H9 (cell line): Measurements from ENCODE around the gene TTC33. TPM values are rescaled to one million over a fixed set of nuclear protein-coding genes. Genes with fewer than 3 reads are reported as not detected.

Experiments
- DNase-seq: peaks from one replicate; pipeline ENCODE4 v3.0.0-alpha.2; 2017
- H2AFZ ChIP-seq: one replicate; pipeline ENCODE4 v1.6.1; 2013; ENCODE audit warnings: mild to moderate bottlenecking, low read length, control low read depth, moderate library complexity
- H2AK5ac ChIP-seq: 2 replicates; pipeline ENCODE4 v1.6.1; 2013; ENCODE audit warnings: low read length, control low read depth, mixed read lengths; ENCODE audit not compliant: insufficient read length
- H2BK120ac ChIP-seq: one replicate; pipeline ENCODE4 v1.6.1; 2013; ENCODE audit warnings: low read depth, mild to moderate bottlenecking, low read length, control low read depth, inconsistent platforms; ENCODE audit not compliant: poor library complexity, severe bottlenecking
- H2BK12ac ChIP-seq: 2 replicates; pipeline ENCODE4 v1.6.1; 2013; ENCODE audit warnings: low read length, control low read depth, mixed read lengths, low read depth; ENCODE audit not compliant: insufficient read length
- H2BK15ac ChIP-seq: 2 replicates; pipeline ENCODE4 v1.6.1; 2013; ENCODE audit warnings: low read depth, low read length, control low read depth
- H2BK20ac ChIP-seq: one replicate; pipeline ENCODE4 v1.6.1; 2013; ENCODE audit warnings: low read depth, mild to moderate bottlenecking, low read length, control low read depth, inconsistent platforms; ENCODE audit not compliant: poor library complexity, severe bottlenecking
- H2BK5ac ChIP-seq: 2 replicates; pipeline ENCODE4 v1.6.1; 2013; ENCODE audit warnings: low read length, control low read depth, mixed read lengths; ENCODE audit not compliant: insufficient read length
- H3K14ac ChIP-seq: 2 replicates; pipeline ENCODE4 v1.6.1; 2013; ENCODE audit warnings: low read length, control low read depth; ENCODE audit not compliant: insufficient read depth
- H3K18ac ChIP-seq: 2 replicates; pipeline ENCODE4 v1.6.1; 2013; ENCODE audit warnings: low read depth, mild to moderate bottlenecking, mixed read lengths, low read length, control low read depth; ENCODE audit not compliant: insufficient read length
- H3K23ac ChIP-seq: 2 replicates; pipeline ENCODE4 v1.6.1; 2013; ENCODE audit warnings: low read length, control low read depth, mixed read lengths, low read depth; ENCODE audit not compliant: insufficient read length
- H3K23me2 ChIP-seq: 2 replicates; pipeline ENCODE4 v1.6.1; 2013; ENCODE audit warnings: low read depth, mild to moderate bottlenecking, mixed read lengths, low read length, control low read depth; ENCODE audit not compliant: insufficient read length, poor library complexity, severe bottlenecking
- H3K27ac ChIP-seq: 2 replicates; pipeline ENCODE4 v1.5.1; 2013; ENCODE audit warnings: low read length, control low read depth, mixed read lengths, low read depth; ENCODE audit not compliant: insufficient read length
- H3K27me3 ChIP-seq: 2 replicates; pipeline ENCODE4 v1.6.1; 2013; ENCODE audit warnings: low read length, control low read depth, inconsistent platforms; ENCODE audit not compliant: insufficient read depth
- H3K4ac ChIP-seq: 2 replicates; pipeline ENCODE4 v1.6.1; 2013; ENCODE audit warnings: low read depth, mild to moderate bottlenecking, control low read depth, inconsistent platforms, low read length, moderate library complexity
- H3K4me1 ChIP-seq: 2 replicates; pipeline ENCODE4 v1.6.1; 2013; ENCODE audit warnings: low read length, control low read depth, inconsistent platforms; ENCODE audit not compliant: insufficient read depth
- H3K4me2 ChIP-seq: 2 replicates; pipeline ENCODE4 v1.6.1; 2013; ENCODE audit warnings: low read length, control low read depth, mixed read lengths; ENCODE audit not compliant: insufficient read length, insufficient read depth
- H3K56ac ChIP-seq: 2 replicates; pipeline ENCODE4 v1.6.1; 2013; ENCODE audit warnings: low read depth, mild to moderate bottlenecking, mixed read lengths, low read length, control low read depth; ENCODE audit not compliant: insufficient read length
- H3K79me1 ChIP-seq: 2 replicates; pipeline ENCODE4 v1.6.1; 2013; ENCODE audit warnings: low read depth, mild to moderate bottlenecking, moderate library complexity, low read length, control low read depth, inconsistent platforms; ENCODE audit not compliant: insufficient read depth, poor library complexity, severe bottlenecking
- H3K79me2 ChIP-seq: 2 replicates; pipeline ENCODE4 v1.6.1; 2013; ENCODE audit warnings: low read length, control low read depth, inconsistent platforms; ENCODE audit not compliant: insufficient read depth
- H3K9ac ChIP-seq: 2 replicates; pipeline ENCODE4 v1.6.1; 2013; ENCODE audit warnings: low read length, control low read depth, mixed read lengths; ENCODE audit not compliant: insufficient read length; ENCODE audit errors: extremely low read depth
- H3K9me3 ChIP-seq: one replicate; pipeline ENCODE4 v1.6.1; 2013; ENCODE audit warnings: low read depth, low read length, inconsistent platforms; ENCODE audit not compliant: control insufficient read depth
- H3T11ph ChIP-seq: one replicate; pipeline ENCODE4 v1.6.1; 2013; ENCODE audit warnings: mild to moderate bottlenecking, low read length, control low read depth, inconsistent platforms
- H4K20me1 ChIP-seq: one replicate; pipeline ENCODE4 v1.6.1; 2013; ENCODE audit not compliant: control insufficient read depth, insufficient read length, insufficient read depth
- H4K5ac ChIP-seq: 2 replicates; pipeline ENCODE4 v1.6.1; 2013; ENCODE audit warnings: low read depth, mild to moderate bottlenecking, mixed read lengths, low read length, control low read depth; ENCODE audit not compliant: insufficient read length
- H4K8ac ChIP-seq: replicated peaks from 2 replicates; pipeline ENCODE4 v1.6.1; 2013; ENCODE audit warnings: low read length, control low read depth, mixed read lengths, low read depth; ENCODE audit not compliant: insufficient read length
- H4K91ac ChIP-seq: 2 replicates; pipeline ENCODE4 v1.6.1; 2013; ENCODE audit warnings: low read depth, mild to moderate bottlenecking, moderate library complexity, mixed read lengths, low read length, control low read depth; ENCODE audit not compliant: insufficient read length
- H3K27ac Mint-ChIP-seq, 3 experiments: 2 replicates in 2 of 3; 3 replicates in 1 of 3; pipeline ENCODE4 v1.8.0; 2020 to 2021; ENCODE audit warnings: mixed read lengths in 3 of 3, mild to moderate bottlenecking in 1 of 3, moderate library complexity in 1 of 3
- H3K27me3 Mint-ChIP-seq: 2 replicates; pipeline ENCODE4 v1.8.0; 2021; ENCODE audit warnings: low read depth, mild to moderate bottlenecking, moderate library complexity, mixed read lengths
- H3K36me3 Mint-ChIP-seq, 3 experiments: 2 replicates in 2 of 3; 3 replicates in 1 of 3; pipeline ENCODE4 v1.8.0; 2020 to 2021; ENCODE audit warnings: low read depth in 3 of 3, mixed read lengths in 3 of 3; ENCODE audit not compliant: insufficient read depth in 1 of 3
- H3K4me1 Mint-ChIP-seq, 2 experiments: 2 replicates each; pipeline ENCODE4 v1.8.0; 2020; ENCODE audit warnings: mixed read lengths in 2 of 2
- H3K4me3 Mint-ChIP-seq, 2 experiments: 2 replicates in 1 of 2; 3 replicates in 1 of 2; pipeline ENCODE4 v1.8.0; 2020 to 2021; ENCODE audit warnings: mild to moderate bottlenecking in 2 of 2, mixed read lengths in 2 of 2, moderate library complexity in 1 of 2
- H3K9me3 Mint-ChIP-seq, 2 experiments: 2 replicates in 1 of 2; 3 replicates in 1 of 2; pipeline ENCODE4 v1.8.0; 2020; ENCODE audit warnings: mild to moderate bottlenecking in 2 of 2, mixed read lengths in 2 of 2, moderate library complexity in 1 of 2
- CTCF ChIP-seq: fragments of 200-600 bp; sonication (generic); conservative IDR thresholded peaks from 3 replicates; pipeline ENCODE4 v1.8.0; 2021; ENCODE audit warnings: antibody characterized with exemption, mild to moderate bottlenecking
- WGBS: extraction: QIAGEN DNeasy Blood & Tissue Kit; methylation state at CpG from one replicate; pipeline ENCODE4 v1.1.7; 2013; ENCODE audit warnings: missing lambda C conversion rate, low lambda C conversion rate, mixed read lengths; ENCODE audit not compliant: insufficient read length; ENCODE audit errors: extremely low coverage; 5-methylcytosine and 5-hydroxymethylcytosine counted together
- total RNA-seq: library from RNA; stranded (reverse); gene quantifications from 2 replicates; pipeline ENCODE4 v1.2.1, GENCODE V29; 2021

The TTC33 gene
- total RNA-seq, 1 experiment from 2014 or later: 7.3 TPM

DNA sequence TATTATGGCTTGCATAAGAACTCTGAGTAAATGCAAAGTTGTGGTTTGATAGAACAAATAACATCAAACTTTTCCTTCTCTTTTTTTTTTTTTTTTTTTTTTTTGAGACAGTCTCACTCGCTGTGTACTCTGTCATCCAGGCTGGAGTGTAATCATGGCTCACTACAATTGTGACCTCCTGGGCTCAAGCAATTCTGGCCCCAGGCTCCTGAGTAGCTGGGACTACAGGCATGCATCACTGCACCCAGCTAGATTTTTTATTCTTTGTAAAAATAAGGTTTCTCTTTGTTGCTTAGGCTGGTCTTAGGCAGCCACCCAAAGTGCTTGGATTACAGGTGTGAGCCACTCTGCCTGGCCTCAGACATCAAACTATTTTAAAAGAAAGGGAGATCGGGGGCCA is 95.0 kb downstream of the TTC33 start:
- no peak overlapping the region for H3K18ac ChIP-seq
- no peak overlapping the region for H3K4ac ChIP-seq
- no peak overlapping the region for H2BK20ac ChIP-seq
- no peak overlapping the region for H3K4me2 ChIP-seq
- no CpG with 5 or more reads among the region's 2 CpGs for WGBS
- no peak overlapping the region for H4K91ac ChIP-seq
- no peak overlapping the region for H2BK120ac ChIP-seq
- no peak for TF ChIP-seq CTCF
- H3T11ph ChIP-seq: no peak overlapping the region
- no peak overlapping the region for H3K27ac Mint-ChIP-seq
- no peaks in the 10 kb centered on the region for H3K9me3 Mint-ChIP-seq
- H2BK5ac ChIP-seq: no peak overlapping the region
- no peak for DNase-seq
- H2BK12ac ChIP-seq: no peak overlapping the region
- no peaks in the 10 kb centered on the region for H3K4me1 Mint-ChIP-seq
- H3K4me3 Mint-ChIP-seq: no peak overlapping the region
- no peak overlapping the region for H2AK5ac ChIP-seq
- peaks cover 3% of the 10 kb centered on the region; the same call in 1 of the 2 replicates for H3K27me3 Mint-ChIP-seq
- no peaks in the 10 kb centered on the region for H3K4me1 ChIP-seq
- H4K8ac ChIP-seq: no peak overlapping the region
- H3K9me3 ChIP-seq: no peaks in the 10 kb centered on the region
- H3K79me2 ChIP-seq: no peaks in the 10 kb centered on the region
- H2BK15ac ChIP-seq: no peak overlapping the region
- H3K79me1 ChIP-seq: no peaks in the 10 kb centered on the region
- H2AFZ ChIP-seq: no peak overlapping the region
- no peak overlapping the region for H3K27ac ChIP-seq
- no peak overlapping the region for H3K9ac ChIP-seq
- H3K14ac ChIP-seq: no peak overlapping the region
- no peaks in the 10 kb centered on the region for H4K20me1 ChIP-seq
- no peak overlapping the region for H4K5ac ChIP-seq
- no peaks in the 10 kb centered on the region for H3K23me2 ChIP-seq
- H3K27me3 ChIP-seq: no peaks in the 10 kb centered on the region
- H3K36me3 Mint-ChIP-seq: no peaks in the 10 kb centered on the region
- no peak overlapping the region for H3K56ac ChIP-seq
- H3K23ac ChIP-seq: no peak overlapping the region
